Stomach smooth muscle (tissue), 2 donors: ENCODE results near the gene IQCN.

Source experiments
- H3K27ac ChIP-seq: one replicate; pipeline ENCODE4 v1.7.0; 2013; ENCODE audit warnings: mild to moderate bottlenecking, low read length, inconsistent platforms
- H3K27me3 ChIP-seq, 2 donors: one replicate each; pipeline ENCODE4 v1.7.0; 2013; ENCODE audit warnings: low read length in 2 of 2; ENCODE audit not compliant: insufficient read depth in 2 of 2, control insufficient read depth in 1 of 2
- H3K36me3 ChIP-seq, 2 donors: one replicate each; pipeline ENCODE4 v1.7.0; 2013; ENCODE audit warnings: low read length in 2 of 2; ENCODE audit not compliant: control insufficient read depth in 2 of 2, insufficient read depth in 2 of 2
- H3K4me1 ChIP-seq: one replicate; pipeline ENCODE4 v1.7.0; 2013; ENCODE audit warnings: low read length; ENCODE audit not compliant: control insufficient read depth, insufficient read depth
- H3K4me3 ChIP-seq, 2 donors: one replicate each; pipeline ENCODE4 v1.7.0; 2013; ENCODE audit warnings: low read length in 2 of 2
- H3K9ac ChIP-seq, 2 donors: one replicate each; pipeline ENCODE4 v1.7.0; 2013; ENCODE audit warnings: low read length in 2 of 2, mild to moderate bottlenecking in 1 of 2
- H3K9me3 ChIP-seq, 2 donors: one replicate each; pipeline ENCODE4 v1.7.0; 2013; ENCODE audit warnings: low read length in 2 of 2; ENCODE audit not compliant: control insufficient read depth in 2 of 2
- donor health status: healthy.
- donor health status: Pancreatic carcinoma.

Gene IQCN

DNA sequence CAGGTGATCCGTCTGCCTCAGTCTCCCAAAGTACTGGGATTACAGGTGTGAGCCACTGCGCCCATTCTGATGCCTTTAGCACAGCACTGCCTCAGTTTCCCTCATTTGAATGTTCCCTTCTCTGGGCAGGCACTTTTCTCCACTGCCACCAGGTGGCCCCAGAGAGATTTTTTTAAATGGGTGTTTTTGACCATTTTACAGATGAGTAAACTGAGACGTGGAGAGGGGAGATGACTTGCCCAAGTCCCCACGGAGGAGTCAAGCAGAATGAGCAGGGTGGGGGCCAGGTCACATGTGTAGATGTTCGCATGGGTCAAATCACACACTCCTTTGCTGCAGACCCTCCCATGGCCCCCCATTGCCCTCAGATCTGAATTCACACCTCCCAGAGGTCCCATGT lies 44.8 kb downstream of the IQCN start:
- Histone ChIP-seq H3K9ac (no peak overlapping the region), H3K4me3 (no peak overlapping the region), H3K27me3 (peaks cover 34 to 40% of the 10 kb centered on the region in 2 donors), H3K4me1 (peaks cover 28% of the 10 kb centered on the region), H3K36me3 (no peaks in the 10 kb centered on the region), H3K9me3 (peaks cover 0 to 13% of the 10 kb centered on the region in 2 donors), H3K27ac (no peak overlapping the region)

DNA sequence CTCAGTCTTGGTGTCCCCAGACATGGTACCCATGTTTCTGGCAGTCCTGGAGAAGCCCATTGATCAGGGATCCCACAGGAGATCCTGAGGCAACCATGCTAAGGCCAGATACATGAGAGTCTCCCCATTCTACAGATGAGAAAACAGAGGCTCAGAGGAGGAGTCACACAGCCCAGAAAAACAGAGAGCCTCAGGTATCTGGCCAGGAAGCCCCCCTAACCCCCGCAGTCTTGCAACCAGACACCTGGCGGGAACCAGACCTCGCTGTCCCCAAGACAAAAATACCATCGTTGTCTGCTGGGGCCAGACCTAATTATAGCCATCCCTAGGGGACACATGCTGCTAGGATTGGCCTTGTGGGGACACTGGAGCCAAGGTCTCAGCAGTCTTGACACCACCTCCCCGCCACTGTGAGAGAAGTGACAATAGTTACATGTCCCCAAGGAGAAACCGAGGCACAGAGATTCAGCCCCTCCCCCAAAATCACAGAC lies 46.4 kb downstream of the IQCN start:
- Histone ChIP-seq H3K9me3 (peaks cover 0 to 1% of the 10 kb centered on the region in 2 donors), H3K27me3 (peaks cover 23 to 27% of the 10 kb centered on the region in 2 donors), H3K4me1 (peaks cover 36% of the 10 kb centered on the region), H3K4me3 (no peak overlapping the region), H3K9ac (no peak overlapping the region), H3K36me3 (no peaks in the 10 kb centered on the region), H3K27ac (no peak overlapping the region)

DNA sequence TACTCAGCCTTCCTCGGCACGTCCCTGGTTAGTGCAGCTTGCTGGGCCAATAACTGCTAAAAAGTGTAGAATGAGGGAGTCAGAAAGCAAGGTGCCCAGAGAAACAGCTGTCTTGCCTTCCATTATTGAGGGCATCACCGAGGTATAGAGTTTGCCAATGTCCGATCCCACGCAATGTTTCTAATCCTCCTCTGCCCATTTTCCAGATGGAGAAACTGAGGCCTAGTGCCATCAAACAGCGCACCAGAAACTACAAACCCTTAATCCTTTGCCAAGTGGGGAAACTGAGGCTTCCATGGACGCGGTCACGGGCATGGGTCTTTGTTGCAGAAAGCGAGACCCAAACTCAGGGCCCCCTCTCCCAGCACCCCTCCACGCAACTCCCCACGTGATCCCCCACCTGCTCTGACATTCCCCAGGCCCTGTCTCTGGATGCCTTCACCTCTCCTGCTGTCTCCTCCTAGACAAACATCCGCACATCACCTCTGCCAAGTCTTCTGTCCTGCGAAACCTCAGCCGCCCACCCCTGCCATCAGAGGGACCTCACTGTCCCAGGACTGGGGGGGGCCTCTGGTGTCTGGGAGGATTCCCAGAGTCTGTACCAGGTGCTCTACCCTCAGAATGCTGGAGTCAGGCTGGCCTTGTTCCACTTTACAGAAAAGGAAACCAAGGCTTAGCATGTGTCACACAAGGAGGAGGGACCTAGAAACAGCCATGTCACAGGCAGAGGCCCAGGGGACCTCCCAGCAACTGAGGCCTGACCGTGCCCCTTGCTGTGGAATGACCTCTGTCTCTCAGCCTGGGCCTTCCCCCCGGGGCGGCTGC lies 47.1 kb downstream of the IQCN start:
- H3K27me3 ChIP-seq = peaks cover 19 to 22% of the 10 kb centered on the region in 2 donors

DNA sequence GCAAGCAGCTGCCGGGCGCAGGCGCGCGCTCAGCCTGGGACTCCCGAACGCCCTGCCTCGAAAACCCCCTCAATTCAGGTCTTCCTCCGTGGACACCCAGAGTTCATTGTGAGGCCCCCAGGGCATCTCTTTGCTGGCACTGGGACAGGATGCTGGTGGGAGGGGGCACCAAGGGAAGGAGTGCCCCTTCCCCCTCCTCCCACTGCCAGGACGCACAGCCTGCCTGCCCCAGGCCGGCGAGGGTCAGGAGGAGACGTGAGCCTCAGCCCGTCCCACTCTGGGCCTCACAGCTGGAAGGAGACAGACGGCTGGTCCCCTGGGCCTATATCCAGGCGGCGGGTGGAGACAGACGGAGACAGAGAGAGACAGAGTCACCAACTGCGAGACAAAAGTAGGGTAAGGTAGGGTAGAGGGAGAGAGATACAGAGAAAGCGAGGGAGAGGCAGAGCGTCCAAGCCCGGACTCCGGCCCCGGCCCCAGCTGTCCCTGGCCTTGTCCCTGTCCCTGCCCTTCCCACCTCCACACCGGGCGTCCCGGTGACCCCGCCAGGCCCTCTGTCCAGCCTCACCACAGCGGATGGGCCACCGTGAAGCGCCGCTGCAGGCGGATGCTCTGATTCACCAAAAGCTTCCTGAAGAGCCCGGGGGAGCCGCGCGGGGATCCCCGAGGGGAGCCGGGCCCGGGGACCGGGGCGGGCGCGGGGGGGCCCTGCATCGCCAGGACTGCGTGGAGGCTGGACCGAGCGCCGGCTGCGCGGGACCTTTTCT lies 48.4 kb downstream of the IQCN start, which contains the start of gene PDE4C:
Gene PDE4C, minus strand, starts transcription at position 737 of the 767 bp plus-strand sequence. Its CDS starts 23 bp downstream, at position 714.
- Histone ChIP-seq H3K4me3 (peak within 1 kb of the TSS; percentile 11 to 79), H3K27ac (peak within 1 kb of the TSS; percentile 78)

More for the DNA sequence above, 47.1 kb downstream of the IQCN start:
- H3K4me3 ChIP-seq = no peak overlapping the region
- no peaks in the 10 kb centered on the region for H3K9me3 ChIP-seq
- peaks cover 36% of the 10 kb centered on the region for H3K4me1 ChIP-seq
- no peaks in the 10 kb centered on the region for H3K36me3 ChIP-seq
- H3K27ac ChIP-seq = peak overlapping the region; percentile 2
- H3K9ac ChIP-seq = no peak overlapping the region

DNA sequence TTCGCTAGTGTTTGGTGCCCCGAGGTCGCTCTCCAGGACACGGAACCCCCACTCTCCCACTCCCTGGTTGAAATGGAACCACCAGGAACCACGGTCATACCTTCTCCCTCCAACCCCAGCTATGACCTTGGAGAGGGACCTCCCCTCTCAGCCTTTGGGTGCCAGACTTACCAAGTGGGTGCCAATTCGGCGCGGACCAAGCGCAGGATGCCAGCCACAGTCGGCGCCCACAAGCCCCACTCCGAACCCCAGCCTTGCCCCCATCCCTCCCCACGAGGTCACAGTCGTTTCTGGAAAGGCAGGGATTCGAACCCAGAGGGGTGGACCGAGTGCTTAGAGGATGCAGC lies 48.9 kb downstream of the IQCN start:
- no peaks in the 10 kb centered on the region for H3K9me3 ChIP-seq
- peak overlapping the region; percentile 47 to 58 for H3K9ac ChIP-seq
- H3K27ac ChIP-seq = peak overlapping the region; percentile 78
- H3K36me3 ChIP-seq = no peaks in the 10 kb centered on the region
- peaks cover 19 to 23% of the 10 kb centered on the region in 2 donors for H3K27me3 ChIP-seq
- peak overlapping the region; percentile 11 to 79 for H3K4me3 ChIP-seq
- peaks cover 32% of the 10 kb centered on the region for H3K4me1 ChIP-seq

More for the DNA sequence above, 48.4 kb downstream of the IQCN start, which contains the start of gene PDE4C:
- Histone ChIP-seq H3K4me1 (peaks cover 32% of the 10 kb centered on the region), H3K9me3 (no peaks in the 10 kb centered on the region), H3K9ac (peak within 1 kb of the TSS; percentile 47 to 58), H3K36me3 (no peaks in the 10 kb centered on the region), H3K27me3 (peaks cover 23% of the 10 kb centered on the region in 2 donors)

DNA sequence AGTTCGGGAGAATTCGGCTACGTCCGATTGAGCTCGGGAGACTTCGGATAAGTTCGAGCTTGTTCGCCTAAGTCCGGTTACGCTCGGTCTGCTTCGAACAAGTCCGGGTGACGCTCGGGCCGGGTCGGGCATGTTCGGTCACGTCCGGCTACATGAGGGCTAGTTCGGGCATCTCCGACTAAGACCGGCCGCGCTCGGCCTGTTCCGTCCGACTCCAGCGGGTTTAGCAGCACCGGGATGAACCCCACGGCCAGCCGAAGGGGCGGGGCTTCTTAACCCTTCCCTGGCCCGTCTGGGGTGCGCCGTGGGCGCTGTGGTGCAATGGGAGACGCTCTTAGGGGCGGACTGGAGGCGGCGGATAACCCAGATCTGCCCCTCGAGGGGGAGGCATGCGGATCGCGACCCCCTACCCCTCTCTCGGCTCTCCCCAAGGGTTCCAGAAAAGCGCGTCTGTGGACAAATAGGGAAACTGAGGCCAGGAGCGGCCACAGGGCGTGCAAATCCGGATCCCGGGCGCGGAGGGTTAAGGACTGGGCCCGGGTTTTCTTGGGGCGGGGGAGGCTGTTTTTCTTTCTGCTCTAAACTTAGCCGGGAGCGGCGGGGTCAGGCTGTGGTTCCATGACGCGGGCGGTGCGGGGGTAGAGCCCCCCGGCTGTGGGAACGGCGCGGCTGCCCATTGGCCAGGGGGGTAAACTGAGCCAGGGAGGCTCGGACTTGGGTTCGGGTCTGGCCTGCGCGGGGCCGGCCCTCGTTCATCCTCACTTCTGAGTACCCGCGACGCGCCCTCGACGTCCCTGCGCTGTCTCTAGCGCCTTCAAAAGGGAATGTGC lies 49.5 kb downstream of the IQCN start:
- Histone ChIP-seq H3K27me3 (peaks cover 18 to 20% of the 10 kb centered on the region in 2 donors), H3K4me1 (peaks cover 32% of the 10 kb centered on the region), H3K9me3 (no peaks in the 10 kb centered on the region), H3K27ac (peak overlapping the region; percentile 78), H3K4me3 (peak overlapping the region; percentile 50 to 79), H3K36me3 (no peaks in the 10 kb centered on the region), H3K9ac (peak overlapping the region; percentile 37 to 64)

DNA sequence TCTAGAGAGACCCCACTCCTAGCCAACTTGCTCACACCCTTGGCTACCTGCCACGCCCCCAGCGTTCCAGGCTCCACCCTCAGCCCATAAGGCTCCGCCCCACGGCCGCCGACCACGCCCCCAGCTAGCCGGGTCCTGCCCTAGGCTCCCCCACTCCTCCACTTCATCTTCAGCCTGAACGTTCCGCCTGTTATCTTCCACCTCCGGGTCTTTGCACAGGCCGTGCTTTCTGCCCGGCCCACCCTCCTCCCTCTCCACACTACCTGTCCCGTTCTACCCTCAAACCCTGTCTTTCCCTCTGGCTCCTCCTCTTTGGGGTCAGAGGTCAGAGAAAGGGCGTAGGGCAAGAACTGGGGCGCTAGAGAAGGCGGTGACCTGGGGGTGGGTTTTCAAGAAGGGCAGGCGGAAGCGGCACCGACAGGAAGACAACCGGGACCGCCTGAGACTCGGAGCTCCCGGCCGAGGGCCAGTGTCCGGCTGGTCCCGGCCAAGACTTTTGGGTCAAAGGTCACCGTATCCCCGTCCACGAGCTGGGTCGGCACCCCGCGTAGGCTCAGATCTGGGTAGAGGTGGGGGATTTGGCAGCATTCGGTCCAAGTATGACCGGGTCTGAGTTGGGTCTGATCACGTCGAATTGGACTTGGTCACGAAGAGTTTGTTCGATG lies 50.3 kb downstream of the IQCN start:
- H3K27me3 ChIP-seq = peaks cover 15 to 18% of the 10 kb centered on the region in 2 donors
- H3K9me3 ChIP-seq = no peaks in the 10 kb centered on the region
- H3K9ac ChIP-seq = peak overlapping the region; percentile 20 to 64
- H3K27ac ChIP-seq = no peak overlapping the region
- H3K36me3 ChIP-seq = no peaks in the 10 kb centered on the region
- H3K4me1 ChIP-seq = peaks cover 32% of the 10 kb centered on the region
- peak overlapping the region; percentile 50 to 79 for H3K4me3 ChIP-seq

DNA sequence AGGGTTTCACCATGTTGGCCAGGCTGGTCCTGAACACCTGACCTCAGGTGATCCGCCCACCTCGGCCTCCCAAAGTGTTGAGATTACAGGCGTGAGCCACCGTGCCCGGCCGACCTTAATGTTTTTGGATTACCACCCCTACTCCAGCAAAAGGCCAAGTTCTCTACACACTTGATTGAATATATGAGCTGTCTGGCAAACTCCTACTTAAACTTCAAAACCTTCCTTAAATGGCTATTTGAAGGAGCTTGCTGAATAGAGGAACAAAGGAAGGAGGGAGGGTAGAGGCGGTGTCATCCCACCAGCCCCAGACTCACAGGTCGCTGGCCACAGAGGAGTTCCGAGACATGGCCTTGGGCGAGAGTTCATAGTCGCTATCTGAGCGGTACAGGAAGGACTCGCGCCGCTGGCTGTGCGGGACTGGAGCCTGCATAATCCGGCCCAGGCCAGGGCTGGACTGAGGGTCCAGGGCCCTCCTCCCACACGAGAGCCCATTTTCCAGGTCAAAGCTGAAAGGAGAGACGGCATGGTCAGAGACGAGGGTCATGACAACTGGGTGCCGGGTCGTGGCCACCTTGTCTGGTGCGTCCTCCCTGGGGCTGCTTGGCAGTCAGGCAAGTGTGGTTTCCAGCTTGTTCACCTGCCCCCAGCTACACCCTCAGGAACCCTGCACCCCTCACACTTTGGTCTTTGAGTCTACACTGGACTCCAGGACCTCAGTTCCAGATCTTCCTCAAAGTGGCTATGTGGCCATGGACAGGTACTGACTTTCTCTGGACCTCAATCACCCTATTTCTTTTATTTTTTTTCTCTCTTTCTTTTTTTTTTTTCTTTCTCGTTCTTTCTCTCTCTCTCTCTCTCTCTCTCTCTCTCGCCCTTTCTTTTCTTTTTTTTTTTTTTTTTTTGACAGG lies 52.2 kb downstream of the IQCN start:
- Histone ChIP-seq H3K36me3 (no peaks in the 10 kb centered on the region), H3K9ac (no peak overlapping the region), H3K27me3 (peaks cover 15 to 18% of the 10 kb centered on the region in 2 donors), H3K4me3 (no peak overlapping the region), H3K27ac (no peak overlapping the region), H3K4me1 (peaks cover 25% of the 10 kb centered on the region), H3K9me3 (no peaks in the 10 kb centered on the region)

DNA sequence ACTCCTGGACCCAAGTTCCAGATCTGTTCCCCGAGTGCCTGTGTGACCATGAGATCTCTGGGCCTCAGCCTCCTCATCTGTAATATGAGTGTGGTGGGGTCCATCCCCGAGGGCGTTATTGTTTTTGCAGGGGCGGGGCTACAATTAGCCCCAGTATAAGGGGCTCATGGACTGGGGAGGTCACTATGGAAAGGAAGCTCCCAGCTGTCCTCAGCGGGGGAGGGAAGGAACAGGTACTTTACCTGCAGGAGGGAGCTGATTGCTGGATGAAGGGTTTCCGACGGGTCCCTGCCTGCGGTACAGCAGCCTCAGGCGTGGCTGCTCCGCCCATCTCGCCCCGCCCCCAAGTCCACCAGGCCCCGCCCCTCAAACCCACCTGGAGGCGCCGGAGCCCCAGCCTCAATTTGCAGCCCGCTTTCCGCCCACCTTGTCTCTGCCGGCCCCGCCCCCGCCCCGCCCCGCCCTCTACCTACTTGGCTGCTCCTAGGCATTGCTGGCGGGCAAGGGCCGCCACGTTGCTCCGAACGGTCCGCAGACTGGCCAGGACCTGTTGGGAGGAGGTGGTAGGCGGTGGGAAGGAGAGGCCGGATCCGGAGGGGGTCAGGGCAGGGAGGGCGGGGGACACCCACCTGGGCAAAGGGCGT lies 53.5 kb downstream of the IQCN start:
- Histone ChIP-seq H3K27ac (no peak overlapping the region), H3K27me3 (peaks cover 15 to 18% of the 10 kb centered on the region in 2 donors), H3K36me3 (no peaks in the 10 kb centered on the region), H3K9ac (no peak overlapping the region), H3K4me1 (peaks cover 20% of the 10 kb centered on the region), H3K4me3 (no peak overlapping the region), H3K9me3 (no peaks in the 10 kb centered on the region)
